ENCODE results near the gene MYRF.
A peak's percentile ranks its signal among the peaks of the same experiment; 100 is the strongest.

The MYRF gene

GRCh38 chr11:61719978-61720377, 32.5 kb upstream of the MYRF start:
- DNase-seq: no peak

DNA sequence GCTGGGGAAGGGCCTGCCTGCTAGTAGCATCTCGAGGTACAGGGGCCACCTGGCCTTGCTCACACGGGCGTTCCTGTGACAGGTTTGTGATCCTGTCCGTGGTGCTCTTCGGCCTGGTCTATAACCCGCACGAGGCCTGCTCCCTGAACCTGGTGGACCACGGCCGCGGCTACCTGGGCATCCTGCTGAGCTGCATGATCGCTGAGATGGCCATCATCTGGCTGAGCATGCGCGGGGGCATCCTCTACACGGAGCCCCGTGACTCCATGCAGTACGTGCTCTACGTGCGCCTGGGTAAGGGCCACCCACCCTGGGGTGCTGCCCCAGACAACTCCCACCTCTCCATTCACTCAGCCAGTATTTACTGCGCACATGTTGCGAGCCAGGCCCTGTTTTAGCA, 31.8 kb upstream of the MYRF start:
- DNase-seq: no peak

GRCh38 chr11:61724437-61724836, 28.0 kb upstream of the MYRF start:
- no peak for DNase-seq

DNA sequence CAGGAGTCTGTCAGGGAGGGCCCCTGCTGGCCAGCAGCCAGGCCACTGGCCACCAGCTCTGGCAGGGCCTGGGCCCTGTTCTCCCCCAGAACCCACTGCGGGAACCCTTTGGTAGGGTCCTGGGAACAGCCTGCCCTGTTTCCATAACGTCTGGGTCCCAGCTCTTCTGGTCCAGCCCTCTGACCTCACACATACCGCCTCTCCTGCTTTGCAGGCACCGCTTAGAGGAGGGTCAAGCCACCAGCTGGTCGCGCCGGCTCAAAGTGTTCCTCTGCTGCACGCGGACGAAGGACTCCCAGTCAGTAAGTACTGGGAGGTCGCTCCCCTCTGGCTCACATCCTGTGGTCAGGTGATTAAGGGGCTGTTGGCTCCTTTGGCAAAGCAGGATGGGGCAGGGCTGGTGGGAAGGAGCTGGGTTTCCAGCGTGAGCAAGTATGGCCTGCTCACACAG, 26.6 kb upstream of the MYRF start:
- no peak for DNase-seq

DNA sequence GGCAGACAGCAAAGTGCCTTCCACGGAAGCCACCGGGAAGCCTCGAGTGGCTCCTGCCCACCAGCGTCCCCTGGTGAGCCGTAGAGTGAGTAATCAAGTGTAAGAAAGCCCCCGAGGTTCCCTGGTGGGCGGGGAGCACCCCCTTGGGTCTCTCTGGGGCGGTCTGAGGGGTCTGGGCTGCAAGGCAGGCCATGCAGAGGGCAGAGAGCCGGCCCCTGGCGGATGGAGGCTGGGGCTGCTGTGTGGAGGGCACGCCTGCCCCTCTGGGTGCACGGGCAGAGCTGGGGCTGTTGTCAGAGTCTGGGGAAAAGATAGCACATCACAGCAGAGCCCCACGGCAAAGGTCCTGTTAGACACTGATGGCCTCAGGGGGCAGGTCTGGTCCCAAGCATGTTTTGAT, 25.7 kb upstream of the MYRF start:
- no peak for DNase-seq

DNA sequence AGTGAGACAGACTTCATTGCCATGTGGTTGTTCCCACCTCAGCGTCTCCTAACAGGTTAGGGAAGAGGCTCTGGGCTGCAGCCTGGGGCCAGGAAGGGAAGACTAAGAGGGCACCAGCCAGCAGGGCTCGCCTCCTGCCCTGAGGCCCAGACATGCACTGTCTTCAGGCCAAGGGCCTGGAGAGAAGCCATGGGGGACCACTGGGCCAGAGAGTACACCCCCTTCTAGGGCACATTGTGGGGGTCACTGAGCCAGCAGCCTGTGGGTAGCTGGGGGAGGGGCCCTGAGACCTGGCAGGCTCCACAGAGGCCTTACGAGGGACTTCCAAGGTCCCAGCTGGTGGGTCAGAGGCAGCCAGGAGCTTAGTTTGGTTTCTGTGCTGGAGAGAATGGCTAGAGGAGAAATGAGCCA, 25.0 kb upstream of the MYRF start:
- DNase-seq: no peak

DNA sequence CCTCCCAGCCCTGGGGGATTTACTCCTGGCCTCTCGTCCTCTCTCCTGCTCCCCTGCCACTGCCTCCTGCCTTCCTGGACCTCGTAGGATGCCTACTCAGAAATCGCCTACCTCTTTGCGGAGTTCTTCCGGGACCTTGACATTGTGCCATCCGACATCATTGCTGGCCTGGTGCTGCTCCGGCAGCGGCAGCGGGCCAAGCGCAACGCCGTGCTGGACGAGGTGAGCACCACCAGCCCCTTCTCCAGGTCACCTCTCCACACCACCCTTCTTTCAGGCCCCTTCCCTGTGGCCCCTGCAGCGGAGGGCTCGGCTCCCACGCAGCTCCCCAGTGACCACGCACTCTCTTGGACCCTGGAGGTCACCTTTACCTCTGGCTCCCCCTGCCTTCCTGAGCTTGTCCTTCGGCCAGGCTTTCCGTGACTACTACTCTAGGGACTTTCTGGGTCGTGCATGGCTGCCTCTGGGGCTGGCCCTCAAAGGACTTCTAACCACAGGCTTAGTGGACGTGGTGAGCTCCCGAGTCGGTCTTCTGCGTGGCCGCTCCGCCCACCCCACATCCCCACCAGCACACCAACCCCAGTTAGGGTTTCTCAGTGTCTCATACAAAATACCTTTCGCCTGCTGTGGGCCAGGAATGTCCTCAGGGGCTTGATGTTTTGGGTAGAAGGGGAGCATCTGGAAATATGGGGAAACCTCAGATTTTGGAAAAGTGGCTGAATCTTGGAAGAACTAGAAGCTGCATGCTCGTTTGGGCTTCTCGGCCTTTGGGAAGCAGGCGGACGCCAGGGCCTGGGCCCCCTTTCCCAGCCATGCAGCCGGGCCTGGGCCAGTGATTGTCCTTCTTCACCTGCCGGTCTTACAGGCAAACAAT, 24.1 kb upstream of the MYRF start:
- DNase-seq: no peak

- DNase-seq: no peak
Measured at GRCh38 chr11:61728940-61729219, 23.6 kb upstream of the MYRF start.

GRCh38 chr11:61730240-61730994, 22.0 kb upstream of the MYRF start:
- no peak for DNase-seq

DNA sequence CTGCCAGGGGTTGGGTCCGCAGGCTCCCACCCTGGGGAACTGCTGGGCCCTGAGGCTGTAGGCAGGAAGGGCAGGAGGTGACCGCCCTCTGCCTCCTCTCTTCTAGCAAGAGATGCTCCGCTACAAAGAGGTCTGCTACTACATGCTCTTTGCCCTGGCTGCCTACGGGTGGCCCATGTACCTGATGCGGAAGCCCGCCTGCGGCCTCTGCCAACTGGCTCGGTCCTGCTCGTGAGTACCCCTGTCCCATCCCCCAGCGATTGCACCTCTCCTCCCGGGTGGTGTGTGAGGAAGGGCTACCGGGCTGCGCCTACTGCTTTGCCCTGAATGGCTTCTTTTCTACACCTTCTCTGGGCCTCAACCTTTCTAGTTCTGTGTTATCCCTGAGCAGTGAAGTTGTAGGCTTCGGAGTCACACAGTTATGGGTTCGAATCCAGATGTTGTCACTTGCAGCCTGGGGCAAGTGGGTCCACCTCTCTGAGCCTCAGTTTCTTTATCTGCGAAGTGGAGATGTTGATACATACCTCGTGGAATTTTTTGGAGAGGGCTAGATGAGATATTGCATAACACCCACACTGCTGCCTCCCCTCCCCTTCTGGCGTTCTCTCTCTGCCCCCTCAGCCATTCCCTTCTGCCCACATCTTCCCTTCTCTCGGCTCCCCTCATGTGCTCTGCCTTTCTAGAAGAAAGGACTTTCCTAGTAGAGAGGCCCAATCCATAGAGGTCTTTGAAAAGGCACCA, 21.1 kb upstream of the MYRF start:
- no peak for DNase-seq

DNA sequence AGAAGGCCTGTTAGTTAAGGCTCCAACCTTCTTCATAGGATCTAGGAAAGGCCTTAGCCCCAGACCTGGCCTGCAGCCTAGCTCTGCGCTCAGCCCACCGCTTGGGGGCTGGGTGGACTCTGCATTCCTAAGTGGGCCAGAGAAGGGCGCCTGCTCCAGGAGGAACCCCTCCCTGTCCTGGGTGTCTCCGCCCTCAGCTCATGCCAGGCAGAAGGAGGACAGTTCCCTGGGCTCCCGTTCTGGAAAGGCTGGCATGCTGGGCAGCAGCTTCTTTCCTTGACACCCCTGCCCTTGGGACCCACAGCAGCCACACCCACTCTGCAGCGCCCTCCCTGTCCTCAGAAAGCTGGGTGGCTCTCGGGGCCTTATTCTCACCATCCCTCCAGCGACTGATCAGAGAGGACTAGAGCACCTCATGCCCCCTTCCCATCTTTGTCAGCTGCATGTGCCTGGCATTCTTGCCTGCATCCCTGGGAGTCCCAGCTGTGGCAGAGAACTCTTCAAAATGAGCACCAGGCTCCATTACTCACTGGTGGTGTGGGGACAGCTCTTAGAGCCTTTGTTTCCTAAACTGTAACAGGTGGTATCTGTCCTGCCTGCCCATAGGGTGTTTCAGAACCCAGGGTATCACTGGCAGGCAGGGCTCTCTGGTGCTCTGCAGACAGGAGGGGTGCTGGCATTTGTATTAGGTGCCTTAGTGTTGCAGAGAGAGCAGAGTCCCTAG, 20.3 kb upstream of the MYRF start:
- no peak for DNase-seq

GRCh38 chr11:61732705-61733104, 19.7 kb upstream of the MYRF start:
- no peak for DNase-seq

- peak; percentile 83 for DNase-seq
Measured at GRCh38 chr11:61733120-61733978, 19.1 kb upstream of the MYRF start.

GRCh38 chr11:61734767-61735166, 17.7 kb upstream of the MYRF start:
- DNase-seq: no peak

DNA sequence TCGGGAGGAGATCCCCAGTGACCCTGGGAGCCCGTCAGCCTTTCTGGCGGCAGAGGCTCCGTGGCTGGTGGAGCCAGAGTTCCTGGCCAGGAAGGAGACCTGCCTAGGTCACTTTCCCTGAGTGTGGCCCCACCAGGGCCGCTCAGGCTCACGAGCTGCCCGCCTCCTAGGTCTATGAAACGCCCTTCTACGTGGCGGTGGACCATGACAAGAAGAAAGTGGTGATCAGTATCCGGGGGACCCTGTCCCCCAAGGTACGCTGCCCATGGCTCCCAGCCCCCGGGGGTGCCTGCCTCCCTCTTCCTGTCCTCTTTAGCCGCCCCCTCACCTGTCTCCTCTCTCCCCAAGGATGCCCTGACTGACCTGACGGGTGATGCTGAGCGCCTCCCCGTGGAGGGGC, 17.0 kb upstream of the MYRF start:
- no peak for DNase-seq

DNA sequence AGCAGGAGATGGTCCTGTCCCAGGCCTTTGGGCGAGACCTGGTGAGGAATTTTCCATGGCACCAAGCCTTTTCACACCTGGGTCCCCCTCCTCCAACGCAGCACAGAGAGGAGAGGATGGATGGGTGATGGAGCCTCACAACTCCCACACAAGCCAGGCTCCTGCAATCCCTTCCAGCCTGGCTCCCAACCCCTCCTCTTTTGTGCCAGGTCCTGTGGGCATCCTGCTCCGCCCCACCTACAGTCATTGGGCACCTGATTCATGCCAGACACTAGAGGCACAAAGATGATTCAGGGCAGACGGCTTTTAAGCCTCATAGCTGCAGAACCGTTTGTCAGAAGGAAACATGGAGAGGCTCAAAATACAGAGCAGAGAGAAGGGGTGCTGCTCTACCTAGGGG, 16.1 kb upstream of the MYRF start:
- no peak for DNase-seq

DNA sequence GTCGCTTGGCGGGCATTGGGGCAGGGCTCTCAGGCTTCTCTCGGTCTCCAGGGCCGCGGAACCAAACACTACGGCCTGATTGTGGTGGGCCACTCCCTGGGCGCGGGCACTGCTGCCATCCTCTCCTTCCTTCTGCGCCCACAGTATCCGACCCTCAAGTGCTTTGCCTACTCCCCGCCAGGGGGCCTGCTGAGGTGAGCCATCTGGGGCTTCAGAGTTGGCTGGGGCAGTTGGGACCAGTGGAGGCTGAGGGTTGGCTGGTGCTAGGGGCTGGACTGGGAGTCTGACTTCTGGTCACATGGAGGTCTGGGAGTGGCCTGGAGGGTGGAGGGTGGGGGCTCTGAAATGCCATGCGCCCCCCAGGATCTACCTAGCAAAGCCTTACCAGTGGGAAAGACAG, 15.3 kb upstream of the MYRF start:
- no peak for DNase-seq

- no peak for DNase-seq
Measured at GRCh38 chr11:61737636-61738386, 14.6 kb upstream of the MYRF start.

GRCh38 chr11:61738776-61739175, 13.7 kb upstream of the MYRF start:
- no peak for DNase-seq

DNA sequence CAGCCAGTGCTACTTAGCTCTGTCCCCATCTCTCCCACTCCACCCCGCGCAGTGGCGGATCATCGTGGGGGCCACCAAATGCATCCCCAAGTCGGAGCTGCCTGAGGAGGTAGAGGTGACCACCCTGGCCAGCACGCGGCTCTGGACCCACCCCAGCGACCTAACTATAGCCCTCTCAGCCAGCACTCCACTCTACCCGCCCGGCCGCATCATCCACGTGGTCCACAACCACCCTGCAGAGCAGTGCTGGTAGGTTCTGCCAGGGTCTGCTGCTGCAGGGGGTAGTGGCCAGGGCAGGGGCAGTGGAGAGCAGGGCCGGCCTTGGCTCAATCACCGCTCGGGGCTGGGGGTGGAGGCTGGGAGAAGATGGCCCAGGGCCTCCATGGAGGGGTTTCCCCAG, 13.0 kb upstream of the MYRF start:
- DNase-seq: no peak

DNA sequence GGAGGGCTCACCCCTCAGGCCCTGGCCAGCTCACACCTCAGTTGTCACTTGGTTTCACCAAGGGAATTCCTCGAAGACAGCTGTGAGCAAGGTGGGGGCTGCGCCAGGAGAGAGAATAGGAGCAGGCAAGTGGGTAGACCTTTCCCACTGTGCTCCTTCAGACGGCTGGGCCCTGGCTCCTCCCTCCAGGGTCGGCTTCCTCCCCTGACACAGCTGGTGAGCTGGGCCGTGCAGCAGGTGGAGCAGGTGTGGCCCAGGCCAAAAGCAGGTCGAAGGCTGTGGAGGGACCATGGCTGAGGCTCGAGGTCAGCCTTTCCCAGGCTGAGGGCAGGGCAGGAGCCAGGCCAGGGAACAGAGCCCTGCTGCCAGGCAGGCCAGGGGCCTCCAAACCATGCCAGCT, 12.5 kb upstream of the MYRF start:
- no peak for DNase-seq
